ENCODE results near the gene GGCT. TPM values are rescaled to one million over a fixed set of nuclear protein-coding genes. Genes with fewer than 3 reads are reported as not detected.
"Not testable (repeated sequence)": the region's sequence is repeated elsewhere in the genome, so short reads cannot be mapped to it uniquely, and the experiment has no call there.

Gene GGCT
- total RNA-seq, 2 experiments from 2014 or later = 83.0 to 83.8 TPM

DNA sequence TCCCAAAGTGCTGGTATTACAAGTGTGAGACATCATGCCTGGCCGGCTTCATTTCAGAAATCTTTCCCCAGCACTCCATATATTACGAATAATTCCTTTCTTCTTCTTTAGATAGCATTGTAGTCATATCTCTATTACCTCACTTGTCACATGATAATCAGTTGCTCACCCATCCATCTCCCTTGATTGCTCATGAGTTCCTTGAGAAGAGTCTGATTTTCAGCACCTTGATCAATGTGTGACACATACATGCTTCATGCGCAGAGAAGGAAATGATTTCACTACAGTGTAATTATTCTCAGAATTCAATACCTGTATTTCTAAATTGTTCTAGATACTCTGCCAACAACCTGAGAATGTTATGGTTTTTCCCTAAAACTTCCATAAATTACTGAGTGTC lies 26.7 kb upstream of the GGCT start:
- Mint-ChIP-seq H3K27ac (no peak overlapping the region), H3K27me3 (ENCODE audit: low read depth) (no peaks in the 10 kb centered on the region), H3K4me1 (ENCODE audit: low read depth) (peaks cover 6% of the 10 kb centered on the region), H3K4me3 (no peak overlapping the region), H3K36me3 (ENCODE audit: low read depth) (peaks cover 3% of the 10 kb centered on the region), H3K9me3 (no peaks in the 10 kb centered on the region)
- CTCF ChIA-PET = interaction anchor here (0.6 kb wide), 1 partner anchor 368 kb away, joined by 3 read pairs; no protein-coding TSS in a partner anchor
- DNase-seq = no peak
- intact Hi-C loops (cut with micrococcal nuclease) = loop anchor here (1.0 to 2.0 kb wide), 2 partner anchors 10 to 14 kb away; no protein-coding TSS in a partner anchor

DNA sequence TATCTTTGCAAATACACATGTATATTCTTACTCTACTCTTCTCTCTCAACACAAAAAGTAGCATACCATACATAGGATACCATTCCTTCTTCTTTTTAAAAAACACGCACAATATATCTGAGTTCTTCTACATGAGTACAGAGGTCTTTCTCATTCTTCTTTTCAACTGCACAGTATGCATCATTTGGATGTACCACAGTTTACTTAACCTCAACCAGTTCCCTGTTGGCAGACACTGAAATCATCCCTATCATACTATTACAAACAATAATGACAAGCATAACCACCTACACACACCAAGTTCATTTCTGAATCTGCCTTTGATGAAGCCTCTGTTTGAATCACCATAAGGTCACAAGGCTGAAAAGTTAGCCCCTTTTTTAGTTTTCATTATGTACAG lies 25.7 kb upstream of the GGCT start:
- H3K9me3 Mint-ChIP-seq = no peaks in the 10 kb centered on the region
- intact Hi-C loops (cut with micrococcal nuclease) = loop anchor here (2.0 kb wide), 1 partner anchor 14 kb away; no protein-coding TSS in a partner anchor
- CTCF ChIA-PET = no interaction called here
- no peak overlapping the region for H3K4me3 Mint-ChIP-seq
- H3K4me1 Mint-ChIP-seq (ENCODE audit: low read depth) = peaks cover 6% of the 10 kb centered on the region
- H3K27ac Mint-ChIP-seq = no peak overlapping the region
- peaks cover 4% of the 10 kb centered on the region for H3K36me3 Mint-ChIP-seq (ENCODE audit: low read depth)
- no peaks in the 10 kb centered on the region for H3K27me3 Mint-ChIP-seq (ENCODE audit: low read depth)
- DNase-seq = no peak

DNA sequence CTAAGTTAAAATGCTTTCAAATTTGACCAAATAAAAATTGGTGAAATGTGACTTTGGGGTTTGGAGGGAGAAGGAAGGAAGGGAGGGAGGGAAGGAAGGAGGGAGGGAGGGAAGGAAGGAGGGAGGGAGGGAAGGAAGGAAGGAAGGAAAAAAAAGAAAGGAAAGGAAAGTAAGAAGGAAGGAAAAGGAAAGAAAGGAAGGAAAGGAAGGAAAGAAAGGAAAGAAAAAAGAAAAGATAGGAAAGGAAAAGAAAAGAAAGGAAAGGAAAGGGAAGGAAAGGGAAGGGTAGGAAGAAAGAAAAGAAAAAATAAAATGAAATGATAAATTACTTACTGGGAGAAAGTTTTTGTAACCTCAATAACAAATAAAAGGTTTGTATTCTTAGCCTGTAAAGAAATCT lies 24.1 kb upstream of the GGCT start:
- Mint-ChIP-seq H3K36me3 (ENCODE audit: low read depth) (peaks cover 1% of the 10 kb centered on the region), H3K4me1 (ENCODE audit: low read depth) (peaks cover 6% of the 10 kb centered on the region), H3K27me3 (ENCODE audit: low read depth) (no peaks in the 10 kb centered on the region), H3K9me3 (no peaks in the 10 kb centered on the region), H3K4me3 (no peak overlapping the region), H3K27ac (no peak overlapping the region)
- CTCF ChIA-PET = interaction anchor here (0.7 kb wide), 1 partner anchor 36 kb away, joined by 3 read pairs; no protein-coding TSS in a partner anchor
- intact Hi-C loops (cut with micrococcal nuclease) = no loop called here
- DNase-seq = no peak

DNA sequence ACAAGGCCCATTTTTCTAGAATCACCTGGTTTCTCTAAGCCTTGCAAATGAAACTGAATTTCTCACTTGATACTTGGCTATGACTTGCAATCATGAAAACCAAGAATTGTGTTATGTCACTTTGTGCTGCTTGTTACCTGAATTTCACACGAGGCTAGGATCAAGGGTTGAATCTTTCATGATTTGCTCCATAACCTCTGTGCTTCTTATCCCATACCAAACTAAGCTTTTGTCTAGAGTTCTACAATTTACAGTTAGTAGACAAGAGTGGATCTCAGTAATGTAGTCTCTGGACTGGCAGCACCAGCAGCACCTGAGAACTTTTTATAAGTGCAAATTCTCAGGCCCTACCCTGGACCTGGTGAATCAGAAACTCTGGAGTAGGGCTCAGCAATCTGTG lies 22.7 kb upstream of the GGCT start:
- H3K27me3 Mint-ChIP-seq (ENCODE audit: low read depth); intact Hi-C loops (cut with micrococcal nuclease); CTCF ChIA-PET; DNase-seq; H3K36me3 Mint-ChIP-seq (ENCODE audit: low read depth); H3K27ac Mint-ChIP-seq; H3K4me3 Mint-ChIP-seq; H3K4me1 Mint-ChIP-seq (ENCODE audit: low read depth); H3K9me3 Mint-ChIP-seq: not testable (repeated sequence)

DNA sequence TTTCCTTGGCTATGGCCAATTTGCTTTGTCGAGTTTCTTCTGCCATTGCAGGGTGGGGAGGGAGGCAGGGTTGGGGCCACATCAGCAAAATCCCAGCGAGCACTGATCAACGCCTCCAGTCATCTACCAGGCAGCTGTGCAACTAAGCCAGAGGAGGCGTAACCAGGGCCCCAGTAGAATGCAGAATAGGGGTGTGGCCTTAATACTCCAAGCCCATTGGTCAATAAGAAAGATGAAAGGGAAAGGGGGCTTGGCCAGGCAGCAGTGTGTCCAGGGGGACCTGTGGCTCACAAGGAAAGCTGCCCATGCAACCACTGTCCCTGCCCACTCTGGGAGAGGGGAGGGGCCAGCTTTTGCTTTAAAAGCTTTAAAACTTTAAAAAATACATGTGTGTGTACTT lies 21.5 kb upstream of the GGCT start:
- CTCF ChIA-PET = interaction anchor here (0.6 kb wide), 1 partner anchor 164 kb away, joined by 3 read pairs; no protein-coding TSS in a partner anchor
- intact Hi-C loops (cut with micrococcal nuclease) = no loop called here

DNA sequence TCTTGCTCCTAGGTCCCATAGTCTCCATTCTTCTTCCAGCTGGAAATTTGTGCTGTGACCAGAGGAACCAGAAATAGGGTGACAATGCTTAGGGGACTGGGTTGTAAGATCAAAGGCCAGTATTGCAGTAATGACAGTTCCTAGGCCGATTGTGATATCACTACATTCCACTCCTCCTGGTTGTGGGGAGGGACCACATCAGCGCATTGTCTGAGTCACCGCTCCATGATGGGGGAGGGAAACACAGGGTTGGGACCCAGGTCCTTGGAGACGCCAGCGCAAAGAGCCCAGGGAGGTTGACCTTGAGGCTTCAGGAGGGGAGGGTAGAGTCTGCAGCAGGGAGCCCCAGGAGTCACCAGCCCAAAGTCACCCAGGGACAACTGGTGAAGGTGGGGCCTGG lies 20.8 kb upstream of the GGCT start:
- no peaks in the 10 kb centered on the region for H3K27me3 Mint-ChIP-seq (ENCODE audit: low read depth)
- H3K9me3 Mint-ChIP-seq = no peaks in the 10 kb centered on the region
- H3K4me1 Mint-ChIP-seq (ENCODE audit: low read depth) = peaks cover 8% of the 10 kb centered on the region
- no peak overlapping the region for H3K27ac Mint-ChIP-seq
- CTCF ChIA-PET = no interaction called here
- intact Hi-C loops (cut with micrococcal nuclease) = no loop called here
- H3K36me3 Mint-ChIP-seq (ENCODE audit: low read depth) = peaks cover 1% of the 10 kb centered on the region
- no peak overlapping the region for H3K4me3 Mint-ChIP-seq
- DNase-seq = no peak

More for the DNA sequence above, 21.5 kb upstream of the GGCT start:
- no peak for DNase-seq
- Mint-ChIP-seq H3K9me3 (no peaks in the 10 kb centered on the region), H3K27ac (no peak overlapping the region), H3K4me1 (ENCODE audit: low read depth) (peaks cover 8% of the 10 kb centered on the region), H3K36me3 (ENCODE audit: low read depth) (peaks cover 1% of the 10 kb centered on the region), H3K27me3 (ENCODE audit: low read depth) (no peaks in the 10 kb centered on the region), H3K4me3 (no peak overlapping the region)

DNA sequence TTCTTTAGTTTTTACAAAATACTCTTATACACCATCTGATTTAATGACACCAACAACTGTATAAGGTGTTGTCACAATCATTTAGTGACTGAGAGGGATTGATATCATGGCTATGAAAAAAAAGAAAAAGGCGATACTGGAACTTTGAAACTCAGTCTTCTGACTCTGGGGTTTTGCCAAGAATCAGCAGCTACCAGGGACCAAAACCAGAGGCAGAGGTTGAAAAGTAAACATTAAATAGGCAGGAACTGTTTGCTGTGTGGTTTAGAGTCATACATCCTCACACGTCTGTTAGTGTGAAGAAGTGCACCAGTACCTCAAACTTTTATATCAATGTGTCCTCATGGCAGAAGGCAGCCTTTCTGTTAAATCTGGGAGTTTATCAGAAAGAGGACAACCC lies 19.9 kb upstream of the GGCT start:
- intact Hi-C loops (cut with micrococcal nuclease) = no loop called here

DNA sequence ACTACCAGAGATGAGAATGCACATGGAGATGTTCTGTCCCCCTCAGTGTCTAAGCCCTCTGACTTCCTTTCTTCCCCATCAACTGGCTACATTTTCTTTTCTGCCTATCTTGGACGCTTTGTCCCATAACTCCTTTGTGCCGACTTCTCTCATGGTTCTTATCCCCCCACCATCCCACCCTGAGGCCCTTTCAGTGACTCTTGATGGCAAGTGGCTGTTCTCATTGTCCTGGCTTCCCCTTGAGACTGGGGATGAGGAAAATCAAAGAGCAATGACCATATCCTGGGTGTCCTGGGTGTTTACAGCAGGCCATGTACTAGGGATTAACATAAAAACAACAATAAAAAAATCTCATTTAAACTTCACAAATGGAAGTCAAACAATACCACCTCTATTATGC lies 18.8 kb upstream of the GGCT start:
- H3K36me3 Mint-ChIP-seq (ENCODE audit: low read depth) = peaks cover 1% of the 10 kb centered on the region
- no peak for DNase-seq
- H3K27me3 Mint-ChIP-seq (ENCODE audit: low read depth) = no peaks in the 10 kb centered on the region
- no peak overlapping the region for H3K27ac Mint-ChIP-seq
- peaks cover 7% of the 10 kb centered on the region for H3K4me1 Mint-ChIP-seq (ENCODE audit: low read depth)
- intact Hi-C loops (cut with micrococcal nuclease) = no loop called here
- CTCF ChIA-PET = no interaction called here
- H3K4me3 Mint-ChIP-seq = no peak overlapping the region
- H3K9me3 Mint-ChIP-seq = no peaks in the 10 kb centered on the region

More for the DNA sequence above, 19.9 kb upstream of the GGCT start:
- no peaks in the 10 kb centered on the region for H3K27me3 Mint-ChIP-seq (ENCODE audit: low read depth)
- H3K27ac Mint-ChIP-seq = no peak overlapping the region
- peaks cover 7% of the 10 kb centered on the region for H3K4me1 Mint-ChIP-seq (ENCODE audit: low read depth)
- CTCF ChIA-PET = no interaction called here
- no peak for DNase-seq
- peaks cover 1% of the 10 kb centered on the region for H3K36me3 Mint-ChIP-seq (ENCODE audit: low read depth)
- H3K4me3 Mint-ChIP-seq = no peak overlapping the region
- no peaks in the 10 kb centered on the region for H3K9me3 Mint-ChIP-seq

DNA sequence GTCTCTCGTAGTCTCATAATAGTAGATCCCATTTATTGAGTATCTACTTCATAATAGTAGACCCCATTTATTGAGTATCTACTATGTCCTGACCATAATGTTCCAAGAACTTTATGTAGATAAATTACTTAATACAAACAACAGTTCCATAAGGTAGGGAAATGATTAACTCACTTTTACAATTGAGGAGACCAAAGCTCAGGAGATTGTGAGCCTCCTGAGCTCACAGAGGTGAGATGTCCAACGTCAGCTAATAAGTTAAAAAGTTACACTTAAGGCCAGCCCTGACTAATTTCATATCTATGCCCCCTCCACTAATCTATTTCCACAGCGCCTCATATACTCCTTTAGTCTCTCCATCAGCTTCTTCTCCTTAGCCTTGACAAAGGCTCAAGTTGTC lies 17.5 kb upstream of the GGCT start:
- peaks cover 1% of the 10 kb centered on the region for H3K36me3 Mint-ChIP-seq (ENCODE audit: low read depth)
- intact Hi-C loops (cut with micrococcal nuclease) = no loop called here
- peaks cover 10% of the 10 kb centered on the region for H3K4me1 Mint-ChIP-seq (ENCODE audit: low read depth)
- H3K27me3 Mint-ChIP-seq (ENCODE audit: low read depth) = no peaks in the 10 kb centered on the region
- CTCF ChIA-PET = interaction anchor here (0.6 to 1.7 kb wide), 3 partner anchors 11 to 43 kb away, joined by 3 to 4 read pairs (median 3); no protein-coding TSS in a partner anchor
- DNase-seq = no peak
- no peak overlapping the region for H3K27ac Mint-ChIP-seq
- H3K4me3 Mint-ChIP-seq = no peak overlapping the region
- H3K9me3 Mint-ChIP-seq = no peaks in the 10 kb centered on the region

DNA sequence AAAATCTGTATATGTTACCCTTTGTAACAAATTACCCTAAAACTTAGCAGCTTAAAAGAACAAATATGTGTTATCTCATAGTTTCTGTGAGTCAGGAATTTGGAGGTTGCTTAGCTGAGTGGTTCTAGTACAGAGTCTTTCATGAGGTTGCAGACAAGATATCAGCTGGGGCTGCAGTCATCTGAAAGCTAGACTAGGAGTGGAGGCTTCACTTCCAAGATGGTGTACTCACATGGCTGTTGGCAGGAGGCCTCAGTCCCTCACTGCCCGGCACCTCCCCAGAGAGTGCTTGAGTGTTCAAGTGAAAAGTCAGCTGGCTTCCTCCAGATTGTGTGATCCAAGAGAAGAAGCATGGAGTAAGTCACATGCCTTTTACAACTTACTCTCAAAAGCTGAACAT lies 16.9 kb upstream of the GGCT start:
- peak; percentile 43 for DNase-seq
- Mint-ChIP-seq H3K27me3 (ENCODE audit: low read depth) (no peaks in the 10 kb centered on the region), H3K27ac (peak overlapping the region; percentile 51), H3K9me3 (no peaks in the 10 kb centered on the region), H3K4me3 (no peak overlapping the region), H3K36me3 (ENCODE audit: low read depth) (peaks cover 1% of the 10 kb centered on the region), H3K4me1 (ENCODE audit: low read depth) (peaks cover 14% of the 10 kb centered on the region)
- CTCF ChIA-PET = interaction anchor here (1.0 to 1.7 kb wide), 3 partner anchors 41 to 43 kb away, joined by 3 to 4 read pairs (median 3); no protein-coding TSS in a partner anchor
- intact Hi-C loops (cut with micrococcal nuclease) = loop anchor here (1.0 kb wide), 1 partner anchor 10 kb away; no protein-coding TSS in a partner anchor

DNA sequence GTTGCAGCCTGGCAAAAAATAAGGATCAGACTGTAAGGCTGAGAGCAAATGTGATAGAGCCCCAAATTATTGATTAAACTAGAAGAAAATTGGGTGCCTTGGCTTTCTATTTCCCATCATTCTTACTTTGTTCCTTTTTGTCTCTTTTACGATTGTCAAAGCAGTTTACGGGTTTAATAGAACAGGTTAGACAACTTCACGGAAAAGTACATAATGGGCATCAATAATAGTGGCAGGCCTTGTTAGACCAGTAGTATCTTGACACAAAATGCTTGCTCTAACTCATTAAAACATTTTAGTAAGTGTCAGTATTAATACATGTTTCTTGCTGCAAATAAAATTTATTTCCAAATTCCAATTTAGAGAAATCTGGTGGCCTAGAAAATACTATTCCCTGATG lies 14.5 kb upstream of the GGCT start:
- no peaks in the 10 kb centered on the region for H3K27me3 Mint-ChIP-seq (ENCODE audit: low read depth)
- no peak overlapping the region for H3K4me3 Mint-ChIP-seq
- intact Hi-C loops (cut with micrococcal nuclease) = no loop called here
- no peaks in the 10 kb centered on the region for H3K36me3 Mint-ChIP-seq (ENCODE audit: low read depth)
- no peak overlapping the region for H3K27ac Mint-ChIP-seq
- CTCF ChIA-PET = no interaction called here
- no peaks in the 10 kb centered on the region for H3K9me3 Mint-ChIP-seq
- no peak for DNase-seq
- peaks cover 14% of the 10 kb centered on the region for H3K4me1 Mint-ChIP-seq (ENCODE audit: low read depth)

DNA sequence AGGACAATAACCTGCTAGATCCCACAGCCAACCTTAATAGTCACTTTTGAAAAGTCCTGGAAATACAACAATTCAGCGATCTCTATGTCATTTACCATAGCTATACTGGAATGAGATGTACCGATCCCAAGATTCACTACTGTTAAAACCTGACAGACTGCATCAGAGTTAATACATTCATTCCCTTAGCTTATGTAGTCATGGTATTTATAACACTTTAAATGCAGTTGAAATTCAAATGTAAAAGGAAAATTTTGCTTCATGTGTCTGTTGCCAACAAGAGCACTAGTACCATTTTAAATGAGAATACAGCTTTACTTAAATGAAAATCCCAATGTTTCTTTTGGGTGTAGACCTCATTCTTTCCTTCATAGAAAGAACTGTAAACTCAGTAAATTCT lies 11.1 kb upstream of the GGCT start:
- Mint-ChIP-seq H3K4me1 (ENCODE audit: low read depth) (peaks cover 11% of the 10 kb centered on the region), H3K27ac (no peak overlapping the region), H3K36me3 (ENCODE audit: low read depth) (no peaks in the 10 kb centered on the region), H3K4me3 (no peak overlapping the region), H3K9me3 (no peaks in the 10 kb centered on the region), H3K27me3 (ENCODE audit: low read depth) (no peaks in the 10 kb centered on the region)
- intact Hi-C loops (cut with micrococcal nuclease) = loop anchor here (2.0 kb wide), 1 partner anchor 15 kb away; no protein-coding TSS in a partner anchor
- no peak for DNase-seq
- CTCF ChIA-PET = interaction anchor here (1.4 kb wide), 1 partner anchor 48 kb away, joined by 4 read pairs; no protein-coding TSS in a partner anchor

DNA sequence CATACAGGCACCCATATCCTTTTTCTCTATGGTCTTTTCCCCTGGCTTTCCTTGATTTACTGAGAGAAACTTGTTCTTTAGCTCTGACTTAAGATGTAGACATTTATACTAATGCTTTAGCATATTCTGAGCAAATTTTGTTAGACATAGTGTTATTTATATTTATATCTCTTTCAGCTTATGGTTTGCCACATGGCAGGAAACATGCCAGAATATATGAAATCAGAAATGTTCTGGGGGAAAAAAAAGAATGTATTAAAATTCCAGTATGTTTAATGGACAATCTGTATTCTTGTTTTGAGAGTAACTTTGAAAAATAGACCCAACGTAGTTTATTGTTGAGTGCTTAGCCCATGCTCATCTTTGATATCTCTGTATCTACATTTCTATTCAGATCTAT lies 10.1 kb upstream of the GGCT start:
- Mint-ChIP-seq H3K4me1 (ENCODE audit: low read depth) (peaks cover 7% of the 10 kb centered on the region), H3K4me3 (no peak overlapping the region), H3K27ac (no peak overlapping the region), H3K9me3 (no peaks in the 10 kb centered on the region), H3K27me3 (ENCODE audit: low read depth) (no peaks in the 10 kb centered on the region), H3K36me3 (ENCODE audit: low read depth) (no peaks in the 10 kb centered on the region)
- CTCF ChIA-PET = interaction anchor here (1.0 kb wide), 1 partner anchor 9 kb away, joined by 5 read pairs; no protein-coding TSS in a partner anchor
- intact Hi-C loops (cut with micrococcal nuclease) = no loop called here
- no peak for DNase-seq

Measured in activated naive CD4-positive, alpha-beta T cell treated with anti-CD3 and anti-CD28 coated beads for 36 hours (primary cell).